GM12864 (cell line): ENCODE measurements around the gene KRTAP4-2.
"Not testable (repeated sequence)": the region's sequence is repeated elsewhere in the genome, so short reads cannot be mapped to it uniquely, and the experiment has no call there.

Source experiments
- DNase-seq: peaks from one replicate; pipeline ENCODE4 v3.0.0-alpha.2; 2011; ENCODE audit warnings: low read depth
- H3K4me3 ChIP-seq: 2 replicates; pipeline ENCODE4 v1.5.1; 2011; ENCODE audit warnings: mild to moderate bottlenecking, low read depth, low read length, control low read depth
- TF ChIP-seq, protein P1 (sequence below): IDR thresholded peaks from 2 replicates; pipeline ENCODE4 v1.5.1; 2011; ENCODE audit warnings: low read depth, mild to moderate bottlenecking, moderate library complexity, low read length, control low read depth, inconsistent platforms; ENCODE audit errors: missing control alignments

The KRTAP4-2 gene

DNA sequence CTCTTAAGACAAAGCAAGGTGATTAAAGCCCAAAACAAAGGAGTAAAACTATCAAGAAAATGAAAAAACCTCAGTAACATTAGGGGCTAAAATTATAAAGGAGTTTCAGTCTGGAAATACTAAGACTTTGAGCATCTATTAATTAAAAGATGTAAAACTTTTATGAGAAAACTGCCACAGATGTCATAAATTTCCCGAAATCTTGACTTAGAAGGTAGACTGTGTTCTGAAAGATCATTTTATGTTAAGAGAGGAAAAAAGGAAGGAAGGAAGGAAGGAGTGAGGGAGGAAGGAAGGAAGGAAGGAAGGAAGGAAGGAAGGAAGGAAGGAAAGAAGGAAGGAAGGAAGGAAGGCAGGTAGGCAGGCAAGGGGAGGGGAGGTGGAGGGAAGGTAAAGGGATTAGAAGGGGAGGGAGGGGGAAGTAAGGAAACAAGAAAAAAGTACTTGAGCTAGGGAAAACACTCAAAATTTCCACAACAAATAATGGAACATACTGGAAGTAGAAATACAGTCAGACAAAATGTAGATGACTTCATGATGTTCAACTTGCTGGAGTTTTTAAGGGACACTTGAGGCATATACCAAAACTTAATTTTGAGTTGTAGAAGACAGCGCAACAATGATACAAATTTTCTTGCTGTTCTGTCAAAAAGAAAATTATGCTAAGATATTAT lies 30.4 kb downstream of the KRTAP4-2 start:
- H3K4me3 ChIP-seq: no peak overlapping the region
- DNase-seq: no peak
- TF ChIP-seq, protein P1, sequence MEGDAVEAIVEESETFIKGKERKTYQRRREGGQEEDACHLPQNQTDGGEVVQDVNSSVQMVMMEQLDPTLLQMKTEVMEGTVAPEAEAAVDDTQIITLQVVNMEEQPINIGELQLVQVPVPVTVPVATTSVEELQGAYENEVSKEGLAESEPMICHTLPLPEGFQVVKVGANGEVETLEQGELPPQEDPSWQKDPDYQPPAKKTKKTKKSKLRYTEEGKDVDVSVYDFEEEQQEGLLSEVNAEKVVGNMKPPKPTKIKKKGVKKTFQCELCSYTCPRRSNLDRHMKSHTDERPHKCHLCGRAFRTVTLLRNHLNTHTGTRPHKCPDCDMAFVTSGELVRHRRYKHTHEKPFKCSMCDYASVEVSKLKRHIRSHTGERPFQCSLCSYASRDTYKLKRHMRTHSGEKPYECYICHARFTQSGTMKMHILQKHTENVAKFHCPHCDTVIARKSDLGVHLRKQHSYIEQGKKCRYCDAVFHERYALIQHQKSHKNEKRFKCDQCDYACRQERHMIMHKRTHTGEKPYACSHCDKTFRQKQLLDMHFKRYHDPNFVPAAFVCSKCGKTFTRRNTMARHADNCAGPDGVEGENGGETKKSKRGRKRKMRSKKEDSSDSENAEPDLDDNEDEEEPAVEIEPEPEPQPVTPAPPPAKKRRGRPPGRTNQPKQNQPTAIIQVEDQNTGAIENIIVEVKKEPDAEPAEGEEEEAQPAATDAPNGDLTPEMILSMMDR: no peak

DNA sequence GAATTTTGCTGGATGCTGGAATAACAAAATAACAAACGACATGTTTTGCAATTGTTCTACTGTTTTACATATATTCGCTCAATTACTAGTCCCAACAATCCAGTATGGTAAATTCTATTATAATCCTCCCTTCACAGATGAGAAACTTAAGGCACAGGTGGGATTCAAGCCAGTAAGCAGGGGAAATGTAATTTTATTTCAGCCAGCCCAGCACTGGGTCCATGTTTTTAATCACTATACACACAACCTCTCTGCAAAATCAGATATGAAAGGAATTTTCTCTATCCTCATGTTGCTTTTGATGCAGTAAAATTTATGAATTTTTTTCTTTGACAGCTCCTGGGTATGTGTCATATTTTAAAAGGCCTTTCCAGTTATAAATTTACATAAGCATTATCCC lies 32.8 kb downstream of the KRTAP4-2 start:
- TF ChIP-seq, protein P1: no peak
- H3K4me3 ChIP-seq: no peak overlapping the region
- no peak for DNase-seq

DNA sequence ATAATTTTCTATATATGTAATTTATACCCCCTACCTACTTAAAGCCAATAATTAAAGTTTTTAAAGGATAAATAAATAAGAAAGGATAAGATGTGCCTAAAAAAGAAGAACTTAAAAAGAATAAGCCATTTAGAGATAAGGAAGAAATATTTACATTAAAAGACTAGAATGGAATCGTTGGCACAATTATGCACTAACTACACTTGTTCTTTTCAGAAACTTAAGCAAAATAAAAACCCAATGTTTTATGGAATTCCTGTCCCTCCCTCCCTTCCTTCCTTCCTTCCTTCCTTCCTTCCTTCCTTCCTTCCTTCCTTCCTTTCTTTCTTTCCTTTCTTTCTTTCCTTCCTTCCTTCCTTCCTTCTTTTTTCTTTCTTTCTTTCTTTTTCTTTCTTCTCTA lies 33.2 kb downstream of the KRTAP4-2 start:
- TF ChIP-seq, protein P1: no peak
- no peak for DNase-seq
- H3K4me3 ChIP-seq: no peak overlapping the region

DNA sequence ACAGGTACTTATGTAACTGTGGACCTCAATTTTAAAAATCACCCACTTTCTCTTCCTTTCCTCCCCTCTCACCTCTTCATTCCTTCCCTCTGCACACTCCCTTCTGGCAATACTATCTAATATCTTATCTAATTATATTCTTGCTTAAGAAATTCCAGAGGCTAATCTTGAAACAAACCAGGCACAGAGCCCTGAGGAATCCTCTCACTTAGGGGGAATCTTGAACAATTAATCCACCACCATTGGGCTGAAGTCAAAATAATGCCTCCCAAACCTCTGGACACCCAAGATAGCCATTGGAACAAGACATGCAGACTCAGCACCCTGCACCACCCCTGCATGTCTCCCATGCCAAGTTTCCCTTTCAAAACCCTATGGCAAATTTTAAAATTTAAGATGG lies 36.7 kb downstream of the KRTAP4-2 start:
- TF ChIP-seq, protein P1: no peak
- no peak for DNase-seq

DNA sequence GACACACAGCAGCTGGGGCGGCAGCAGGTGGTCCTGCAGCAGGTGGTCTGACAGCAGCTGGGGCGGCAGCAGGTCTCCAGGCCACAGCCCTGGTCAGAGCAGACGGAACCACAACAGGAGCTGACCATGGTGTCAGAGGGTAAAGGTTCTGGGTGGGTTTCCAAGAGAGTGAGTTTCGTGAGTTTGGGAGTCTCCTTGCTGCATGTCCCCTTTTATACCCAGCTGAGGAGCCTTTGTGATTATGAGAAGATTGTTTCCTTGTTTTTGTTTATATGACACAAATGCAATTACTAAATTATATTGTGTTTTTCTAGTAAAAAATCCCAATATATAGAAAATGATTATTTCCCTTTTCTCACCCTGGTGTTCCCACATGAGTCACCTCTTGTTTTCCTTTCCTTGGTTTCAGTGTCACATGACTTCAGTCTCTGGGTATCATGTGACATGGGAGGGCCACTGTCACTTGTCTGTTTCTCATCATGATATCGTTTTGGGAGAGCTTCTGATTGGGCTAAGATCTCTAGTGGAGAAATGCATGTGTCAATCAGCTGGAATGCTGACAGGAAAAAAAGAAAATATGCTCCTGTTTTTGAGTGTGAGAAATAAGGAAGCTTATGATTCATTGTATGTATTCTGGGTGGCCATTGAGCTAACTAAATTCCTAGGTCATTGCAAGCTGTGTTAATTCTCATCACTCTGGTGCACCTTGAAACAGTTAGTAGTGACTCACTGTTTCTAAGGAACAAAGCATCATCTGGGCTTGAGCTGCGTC lies 37.5 kb downstream of the KRTAP4-2 start, which contains the start of gene KRTAP4-6:
Gene KRTAP4-6 (minus strand): TSS at position 185 of the 772 bp plus-strand sequence. CDS start 57 bp downstream, at position 128.
- TF ChIP-seq, protein P1: no peak
- H3K4me3 ChIP-seq: no peak within 1 kb of the TSS
- DNase-seq: no peak

More for the DNA sequence above, 36.7 kb downstream of the KRTAP4-2 start:
- H3K4me3 ChIP-seq: no peak overlapping the region

DNA sequence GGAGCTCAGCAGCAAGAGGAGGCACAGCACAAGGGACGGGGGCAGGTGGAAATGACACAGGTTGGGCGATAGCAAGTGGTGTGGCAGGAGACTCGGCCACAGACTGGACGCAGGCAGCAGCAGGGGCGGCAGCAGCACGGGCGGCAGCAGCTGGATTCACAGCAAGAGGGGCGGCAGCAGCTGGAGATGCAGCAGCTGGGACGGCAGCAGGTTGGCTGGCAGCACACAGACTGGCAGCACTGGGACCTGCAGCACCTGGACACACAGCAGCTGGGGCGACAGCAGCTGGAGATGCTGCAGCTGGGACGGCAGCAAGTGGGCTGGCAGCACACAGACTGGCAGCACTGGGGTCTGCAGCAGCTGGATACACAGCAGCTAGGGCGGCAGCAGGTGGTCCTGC lies 38.2 kb downstream of the KRTAP4-2 start:
- not testable (repeated sequence) for H3K4me3 ChIP-seq, DNase-seq

DNA sequence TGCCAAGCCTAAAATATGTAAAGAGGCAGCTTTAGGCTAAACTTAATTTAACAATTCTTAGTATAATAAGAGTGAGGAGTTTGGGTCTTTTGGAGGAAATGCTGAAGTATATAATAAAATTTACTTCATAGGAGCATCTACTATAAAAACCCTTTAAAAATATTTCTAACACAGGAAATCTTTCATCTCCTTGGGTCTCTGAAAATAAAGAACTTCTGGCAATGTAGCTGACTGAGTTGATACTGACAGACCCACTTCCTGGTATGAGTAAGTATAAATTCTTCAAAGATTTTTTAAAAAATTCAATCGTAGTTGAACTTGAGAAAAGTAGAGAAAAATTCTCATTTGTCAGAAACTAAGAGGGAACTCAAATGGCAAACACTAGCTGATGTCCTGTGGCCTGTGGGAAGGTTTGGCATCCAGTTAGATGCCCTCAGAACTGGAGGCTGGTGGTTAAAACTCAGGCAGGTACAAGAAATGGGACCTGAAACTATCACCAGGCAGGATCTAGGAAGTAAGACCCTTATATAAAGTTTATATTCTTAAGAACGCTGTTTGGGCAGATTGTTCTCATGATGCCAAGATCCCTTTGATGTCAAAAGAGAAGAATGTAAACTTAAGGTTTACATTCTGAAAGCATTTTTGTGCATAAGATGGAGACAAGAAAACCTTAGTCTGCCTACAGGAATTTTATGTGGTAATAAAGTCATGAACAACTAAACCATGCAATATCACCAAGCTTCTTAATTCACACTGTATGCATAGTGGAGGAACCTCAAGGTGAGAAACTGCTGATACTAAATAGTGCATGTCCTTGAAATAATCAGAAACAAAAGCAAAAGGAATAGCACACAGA lies 43.9 kb downstream of the KRTAP4-2 start:
- H3K4me3 ChIP-seq: no peak overlapping the region
- TF ChIP-seq, protein P1: no peak
- no peak for DNase-seq
